Measurements from ENCODE around the gene CDC42EP1. TPM values are rescaled to one million over a fixed set of nuclear protein-coding genes. Genes with fewer than 3 reads are reported as not detected.
"Not testable (repeated sequence)": the region's sequence is repeated elsewhere in the genome, so short reads cannot be mapped to it uniquely, and the experiment has no call there.

CDC42EP1 gene
- total RNA-seq, 1 donor from 2014 or later, result 1.0 TPM

- H3K9me3 Mint-ChIP-seq; intact Hi-C loops (cut with micrococcal nuclease): not testable (repeated sequence)
These were observed 49.8 kb downstream of the CDC42EP1 start for GRCh38 chr22:37610153-37610475.

GRCh38 chr22:37610480-37611129, 50.3 kb downstream of the CDC42EP1 start:
- H3K27ac Mint-ChIP-seq, result no peak overlapping the region
- no peaks in the 10 kb centered on the region for H3K9me3 Mint-ChIP-seq
- H3K4me1 Mint-ChIP-seq, result peaks cover 28% of the 10 kb centered on the region
- DNase-seq, result no peak
- H3K4me3 Mint-ChIP-seq, result peak overlapping the region; percentile 99
- intact Hi-C loops (cut with micrococcal nuclease), result no loop called here
- no peaks in the 10 kb centered on the region for H3K27me3 Mint-ChIP-seq
- peaks cover 4% of the 10 kb centered on the region for H3K36me3 Mint-ChIP-seq (ENCODE audit: low read depth)

More at GRCh38 chr22:37610153-37610475, 49.8 kb downstream of the CDC42EP1 start:
- H3K36me3 Mint-ChIP-seq (ENCODE audit: low read depth); DNase-seq; H3K27me3 Mint-ChIP-seq: not testable (repeated sequence)
- H3K27ac Mint-ChIP-seq, result peak overlapping the region; percentile 98
- H3K4me3 Mint-ChIP-seq, result peak overlapping the region; percentile 99
- H3K4me1 Mint-ChIP-seq, result peaks cover 33% of the 10 kb centered on the region

- DNase-seq, result no peak
- peaks cover 23% of the 10 kb centered on the region for H3K4me1 Mint-ChIP-seq
- no peak overlapping the region for H3K27ac Mint-ChIP-seq
- no peak overlapping the region for H3K4me3 Mint-ChIP-seq
- H3K36me3 Mint-ChIP-seq (ENCODE audit: low read depth), result peaks cover 7% of the 10 kb centered on the region
- no peaks in the 10 kb centered on the region for H3K27me3 Mint-ChIP-seq
- no peaks in the 10 kb centered on the region for H3K9me3 Mint-ChIP-seq
- intact Hi-C loops (cut with micrococcal nuclease), result no loop called here
These were observed 50.9 kb downstream of the CDC42EP1 start for GRCh38 chr22:37611207-37611606.

GRCh38 chr22:37616201-37617083, 56.2 kb downstream of the CDC42EP1 start:
- Mint-ChIP-seq H3K4me1 (peaks cover 2% of the 10 kb centered on the region), H3K27ac (no peak overlapping the region), H3K27me3 (no peaks in the 10 kb centered on the region), H3K36me3 (ENCODE audit: low read depth) (peaks cover 30% of the 10 kb centered on the region), H3K9me3 (no peaks in the 10 kb centered on the region), H3K4me3 (no peak overlapping the region)
- intact Hi-C loops (cut with micrococcal nuclease), result no loop called here
- no peak for DNase-seq

- H3K4me1 Mint-ChIP-seq, result peaks cover 2% of the 10 kb centered on the region
- H3K27ac Mint-ChIP-seq, result no peak overlapping the region
- peaks cover 34% of the 10 kb centered on the region for H3K36me3 Mint-ChIP-seq (ENCODE audit: low read depth)
- no peak for DNase-seq
- no peaks in the 10 kb centered on the region for H3K9me3 Mint-ChIP-seq
- H3K4me3 Mint-ChIP-seq, result no peak overlapping the region
- intact Hi-C loops (cut with micrococcal nuclease), result no loop called here
- H3K27me3 Mint-ChIP-seq, result no peaks in the 10 kb centered on the region
These were observed 57.2 kb downstream of the CDC42EP1 start for GRCh38 chr22:37617431-37617830.

- peaks cover 2% of the 10 kb centered on the region for H3K4me1 Mint-ChIP-seq
- H3K27ac Mint-ChIP-seq, result no peak overlapping the region
These were observed 57.9 kb downstream of the CDC42EP1 start for GRCh38 chr22:37618072-37618656.

GRCh38 chr22:37618674-37619073, 58.4 kb downstream of the CDC42EP1 start:
- H3K36me3 Mint-ChIP-seq (ENCODE audit: low read depth), result peaks cover 36% of the 10 kb centered on the region
- H3K4me1 Mint-ChIP-seq, result peaks cover 1% of the 10 kb centered on the region
- H3K9me3 Mint-ChIP-seq, result no peaks in the 10 kb centered on the region
- DNase-seq, result no peak
- intact Hi-C loops (cut with micrococcal nuclease), result no loop called here
- H3K4me3 Mint-ChIP-seq, result no peak overlapping the region
- no peak overlapping the region for H3K27ac Mint-ChIP-seq
- H3K27me3 Mint-ChIP-seq, result no peaks in the 10 kb centered on the region

More at GRCh38 chr22:37618072-37618656, 57.9 kb downstream of the CDC42EP1 start:
- intact Hi-C loops (cut with micrococcal nuclease), result no loop called here
- Mint-ChIP-seq H3K27me3 (no peaks in the 10 kb centered on the region), H3K4me3 (no peak overlapping the region), H3K36me3 (ENCODE audit: low read depth) (peaks cover 36% of the 10 kb centered on the region), H3K9me3 (no peaks in the 10 kb centered on the region)
- no peak for DNase-seq

Other genes with a start within 250 kb of the CDC42EP1 start
- 0.07 and 0.09 TPM in 2 replicates for gene ELFN2, start 133.0 kb upstream of the CDC42EP1 start, total RNA-seq
- gene MFNG, start 74.1 kb upstream of the CDC42EP1 start, total RNA-seq, result 207 and 231 TPM in 2 replicates
- gene CARD10, start 41.1 kb upstream of the CDC42EP1 start, total RNA-seq, result not detected in 2 replicates
- not detected in 2 replicates for gene LGALS2, start 19.6 kb downstream of the CDC42EP1 start, total RNA-seq
- gene GGA1, start 48.4 kb downstream of the CDC42EP1 start, total RNA-seq, result 75.8 and 77.2 TPM in 2 replicates
- gene SH3BP1, start 79.2 kb downstream of the CDC42EP1 start, total RNA-seq, result 110 and 115 TPM in 2 replicates
- 49.3 and 51.2 TPM in 2 replicates for gene PDXP, start 98.2 kb downstream of the CDC42EP1 start, total RNA-seq
- 361 and 362 TPM in 2 replicates for gene LGALS1, start 115.2 kb downstream of the CDC42EP1 start, total RNA-seq
- gene NOL12, start 125.9 kb downstream of the CDC42EP1 start, total RNA-seq, result 67.9 and 70.3 TPM in 2 replicates
- gene TRIOBP, start 136.6 kb downstream of the CDC42EP1 start, total RNA-seq, result 33.3 and 34.8 TPM in 2 replicates
- gene GCAT, start 247.5 kb downstream of the CDC42EP1 start, total RNA-seq, result 27.7 and 28.9 TPM in 2 replicates

Data from activated CD4-positive, alpha-beta T cell treated with anti-CD3 and anti-CD28 coated beads, Interleukin-2, amount 10 ng/mL, durations not matched to agents 24 days and 14 days (primary cell).